Endothelial cell of umbilical vein (primary cell): ENCODE results near the gene FBXL2. TPM values are rescaled to one million over a fixed set of nuclear protein-coding genes. Genes with fewer than 3 reads are reported as not detected.

Source experiments
- BruUV-seq: library from RNA; stranded (reverse); fragments of 400-500 nt; replicated peaks from 2 replicates; lab custom pipeline; 2021; lab: Mats Ljungman, UMichigan
- CTCF ChIA-PET: fragments of 300-600, 350-600 bp; sonication (Branson Sonifier 250); formaldehyde crosslinking; loops from one replicate; lab custom pipeline; 2021; ENCODE audit warnings: antibody characterized with exemption, inconsistent platforms; lab: Charles Lee
- POLR2A ChIA-PET: fragments of 300-600, 350-600 bp; sonication (Branson Sonifier 250); formaldehyde crosslinking; loops from one replicate; lab custom pipeline; 2021; ENCODE audit warnings: antibody characterized with exemption, inconsistent platforms; lab: Charles Lee
- DNase-seq: peaks from one replicate; pipeline ENCODE4 v3.0.0-alpha.2; 2011; ENCODE audit warnings: low read depth, low spot score
- FAIRE-seq: peaks from 2 replicates; lab custom pipeline; 2011; peaks lifted over from hg19 to GRCh38; lab: Jason Lieb, UNC
- H2AFZ ChIP-seq: 2 replicates; pipeline ENCODE4 v1.6.0; 2012; ENCODE audit warnings: low read depth, low read length, control low read depth, inconsistent platforms
- H3K27ac ChIP-seq: 2 replicates; pipeline ENCODE4 v1.5.1; 2011; ENCODE audit warnings: low read depth, mild to moderate bottlenecking, control low read depth, low read length, moderate library complexity; ENCODE audit not compliant: insufficient read depth
- H3K27me3 ChIP-seq, 2 experiments: 2 replicates each; pipeline versions ENCODE4 v1.6.0 to v1.6.1; 2011; ENCODE audit warnings: low read length in 2 of 2, mixed read lengths in 1 of 2; ENCODE audit not compliant: control insufficient read depth in 2 of 2, insufficient read depth in 2 of 2
- H3K36me3 ChIP-seq, 2 experiments: 2 replicates in 1 of 2; 3 replicates in 1 of 2; pipeline ENCODE4 v1.5.1; 2011; ENCODE audit warnings: low read length in 2 of 2, mild to moderate bottlenecking in 1 of 2, moderate library complexity in 1 of 2; ENCODE audit not compliant: control insufficient read depth in 2 of 2, insufficient read depth in 2 of 2; ENCODE audit errors: extremely low read depth in 1 of 2
- H3K4me1 ChIP-seq: 3 replicates; pipeline ENCODE4 v1.5.1; 2011; ENCODE audit warnings: mild to moderate bottlenecking, low read length; ENCODE audit not compliant: control insufficient read depth, insufficient read depth; ENCODE audit errors: extremely low read depth
- H3K4me2 ChIP-seq: 2 replicates; pipeline ENCODE4 v1.6.1; 2011; ENCODE audit warnings: low read length, control low read depth, mixed read lengths; ENCODE audit not compliant: insufficient read depth
- H3K4me3 ChIP-seq, 3 experiments: fragments of 200-600 bp in 1 of 3; sonication (generic), shearing (Covaris generic) in 1 of 3; replicated peaks in 1 of 3; 2 replicates each; pipeline ENCODE4 v1.5.1; 2011 to 2016; ENCODE audit warnings: control low read depth in 3 of 3, low read length in 3 of 3, mild to moderate bottlenecking in 2 of 3, inconsistent platforms in 1 of 3, low read depth in 1 of 3, moderate library complexity in 1 of 3; ENCODE audit not compliant: insufficient read depth in 1 of 3
- H3K79me2 ChIP-seq: 2 replicates; pipeline ENCODE4 v1.6.0; 2012; ENCODE audit warnings: low read length, inconsistent platforms; ENCODE audit not compliant: control insufficient read depth, insufficient read depth
- H3K9ac ChIP-seq: replicated peaks from 2 replicates; pipeline ENCODE3; 2011; ENCODE audit warnings: low read length, control low read depth; ENCODE audit not compliant: insufficient read depth; ENCODE audit errors: extremely low read depth
- H3K9me1 ChIP-seq: replicated peaks from 3 replicates; pipeline ENCODE4 v1.6.0; 2011; ENCODE audit warnings: mild to moderate bottlenecking, low read length; ENCODE audit not compliant: control insufficient read depth, insufficient read depth; ENCODE audit errors: extremely low read depth
- H3K9me3 ChIP-seq: replicated peaks from 2 replicates; pipeline ENCODE4 v1.5.1; 2012; ENCODE audit warnings: low read length, inconsistent platforms; ENCODE audit not compliant: control insufficient read depth, insufficient read depth
- H4K20me1 ChIP-seq: replicated peaks from 2 replicates; pipeline ENCODE3; 2011; ENCODE audit warnings: mild to moderate bottlenecking, low read length; ENCODE audit not compliant: control insufficient read depth, insufficient read depth; ENCODE audit errors: extremely low read depth
- CTCF ChIP-seq, 2 donors: IDR thresholded peaks; 1 replicate in 1 of 2; 2 replicates in 1 of 2; pipeline ENCODE4 v1.5.1; 2011; ENCODE audit warnings: low read length in 2 of 2, mild to moderate bottlenecking in 2 of 2, moderate library complexity in 2 of 2, control low read depth in 1 of 2, inconsistent platforms in 1 of 2, low read depth in 1 of 2; ENCODE audit not compliant: insufficient read depth in 1 of 2; ENCODE audit errors: extremely low read depth in 1 of 2
- EZH2 ChIP-seq: IDR thresholded peaks from 2 replicates; pipeline ENCODE4 v1.6.1; 2012; ENCODE audit warnings: borderline replicate concordance, low read depth, mild to moderate bottlenecking, moderate library complexity, low read length, inconsistent platforms; ENCODE audit not compliant: severe bottlenecking
- FOS ChIP-seq: IDR thresholded peaks from 2 replicates; pipeline ENCODE4 v1.6.1; 2011; ENCODE audit warnings: mild to moderate bottlenecking, low read length, moderate library complexity, borderline replicate concordance; ENCODE audit not compliant: insufficient read depth
- GATA2 ChIP-seq: IDR thresholded peaks from 2 replicates; pipeline ENCODE4 v1.7.0; 2011; ENCODE audit warnings: low read depth, mild to moderate bottlenecking, moderate library complexity, mixed read lengths, low read length; ENCODE audit not compliant: insufficient read length, insufficient read depth
- JUN ChIP-seq: IDR thresholded peaks from 2 replicates; pipeline ENCODE4 v1.6.1; 2011; ENCODE audit warnings: borderline replicate concordance, low read depth; ENCODE audit not compliant: insufficient read length, insufficient read depth
- MAX ChIP-seq: IDR thresholded peaks from 2 replicates; pipeline ENCODE4 v1.6.1; 2011; ENCODE audit not compliant: insufficient read depth, insufficient read length
- MYC ChIP-seq: IDR thresholded peaks from one replicate; pipeline ENCODE4 v1.6.1; 2011; ENCODE audit warnings: mild to moderate bottlenecking, low read depth, low read length
- POLR2A ChIP-seq: IDR thresholded peaks from 2 replicates; pipeline ENCODE4 v1.6.1; 2012; ENCODE audit warnings: low read depth, mild to moderate bottlenecking, control low read depth, low read length
- POLR2AphosphoS5 ChIP-seq: IDR thresholded peaks from 2 replicates; pipeline ENCODE4 v1.6.1; 2012; ENCODE audit warnings: low read depth, mild to moderate bottlenecking, control low read depth, low read length, moderate library complexity; ENCODE audit not compliant: insufficient read depth
- dilution Hi-C: fragments of 300-500 bp; cut with MboI; formaldehyde crosslinking; loops from one replicate; pipeline ENCODE4 v1.15.0; 2019; ENCODE audit warnings: low sequenced_read_pairs; ENCODE audit not compliant: extremely low pct_ligation_motif_present
- intact Hi-C: fragments of 100-400 bp; cut with micrococcal nuclease; formaldehyde crosslinking; loops from one replicate; pipeline ENCODE4 v1.10.0; 2022
- polyA plus RNA-seq, 4 experiments: library from polyadenylated mRNA; depleted of rRNA in 3 of 4; stranded (reverse) in 3 of 4; unstranded in 1 of 4; fragments of >200 nt; gene quantifications; 2 replicates each; pipeline versions ENCODE4 v1.2.1 to v1.2.3, GENCODE V29; 2011 to 2012; ENCODE audit warnings: missing spikeins in 1 of 4
- total RNA-seq: library from RNA; stranded (reverse); gene quantifications from 2 replicates; pipeline ENCODE4 v1.2.3, GENCODE V29; 2021

The FBXL2 gene
- total and polyA plus RNA-seq, 2 donors (not counting 3 experiments of a cell fraction or from before 2014, with no cell fraction given), result 21.7 to 44.7 TPM

GRCh38 chr3:33364060-33364459 is 86.8 kb downstream of the FBXL2 start:
- Histone ChIP-seq H3K4me1 (peaks cover 17% of the 10 kb centered on the region), H3K79me2 (no peaks in the 10 kb centered on the region), H3K4me3 (no peak overlapping the region), H3K9me1 (no peaks in the 10 kb centered on the region), H3K9me3 (no peaks in the 10 kb centered on the region), H3K9ac (no peak overlapping the region), H3K36me3 (no peaks in the 10 kb centered on the region), H2AFZ (no peak overlapping the region), H3K27me3 (no peaks in the 10 kb centered on the region), H3K27ac (no peak overlapping the region), H4K20me1 (no peaks in the 10 kb centered on the region), H3K4me2 (no peak overlapping the region)
- FAIRE-seq, result no peak
- dilution Hi-C loops, result no loop called here
- ChIA-PET CTCF (interaction anchor here (1.4 to 3.1 kb wide), 2 partner anchors 9 to 233 kb away, joined by 6 to 30 read pairs; no protein-coding TSS in a partner anchor), POLR2A (no interaction called here)
- intact Hi-C loops, result no loop called here
- no peak for TF ChIP-seq GATA2
- no peak for TF ChIP-seq POLR2A
- TF ChIP-seq EZH2, result no peak
- no peak for TF ChIP-seq JUN
- TF ChIP-seq MYC, result no peak
- TF ChIP-seq MAX, result no peak
- TF ChIP-seq POLR2AphosphoS5, result no peak
- no peak for TF ChIP-seq CTCF (IDR thresholded peaks at IDR 0.05; ENCODE audit: extremely low read depth in 1 of 2, insufficient read depth in 1 of 2, low read depth in 1 of 2, low read length in 2 of 2)
- no peak for TF ChIP-seq FOS
- no peak for DNase-seq
- BruUV-seq, result no TSS peak
